HG03521 (cell line): ENCODE measurements around the gene KCNQ1OT1.

Experiments used
- ATAC-seq: cut with Tn5 transposase; IDR thresholded peaks from one replicate; pipeline ENCODE4 v1.9.1; 2021; ENCODE audit warnings: mild to moderate bottlenecking, moderate library complexity; ENCODE audit not compliant: unreplicated experiment

KCNQ1OT1 gene

GRCh38 chr11:2722955-2723354, 23.2 kb upstream of the KCNQ1OT1 start:
- no peak for ATAC-seq

GRCh38 chr11:2721210-2721916, 21.6 kb upstream of the KCNQ1OT1 start:
- ATAC-seq: no peak

DNA sequence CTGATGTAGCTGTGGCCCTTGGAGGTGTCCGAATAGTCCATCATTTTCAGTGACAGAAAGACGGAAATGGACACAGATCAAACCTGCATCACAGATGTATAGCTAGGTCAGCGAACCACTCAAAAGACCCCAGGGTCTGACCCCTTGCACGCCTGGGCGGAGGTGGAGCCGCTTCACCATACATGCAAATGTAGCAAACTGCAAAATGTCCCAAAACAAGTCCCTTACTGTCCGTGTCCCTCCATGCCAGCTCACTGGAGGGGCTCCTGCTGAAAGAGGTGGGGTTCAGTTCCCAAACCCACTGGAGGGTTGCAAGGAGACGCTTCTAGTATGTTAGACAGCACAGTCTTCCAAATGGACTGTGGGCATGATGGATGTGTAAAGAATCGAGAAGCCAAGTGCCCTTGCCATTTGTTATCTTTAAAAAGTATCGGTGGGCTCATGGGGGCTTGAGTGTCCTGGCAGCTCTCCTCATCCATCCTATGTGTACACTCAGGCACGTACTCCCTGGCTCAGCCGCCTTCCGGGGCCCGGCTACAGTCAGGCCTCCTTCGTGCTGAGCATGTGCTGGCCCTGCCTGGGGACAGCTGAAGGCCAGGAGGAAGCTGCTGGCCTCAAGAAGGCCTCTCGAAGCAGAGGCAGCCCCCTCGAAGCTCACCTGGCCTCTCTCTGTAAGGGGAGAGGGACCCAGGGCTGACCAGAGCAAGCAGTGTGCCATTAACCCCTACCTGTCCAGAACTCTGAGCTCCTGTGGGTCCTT, 20.2 kb upstream of the KCNQ1OT1 start:
- no peak for ATAC-seq

DNA sequence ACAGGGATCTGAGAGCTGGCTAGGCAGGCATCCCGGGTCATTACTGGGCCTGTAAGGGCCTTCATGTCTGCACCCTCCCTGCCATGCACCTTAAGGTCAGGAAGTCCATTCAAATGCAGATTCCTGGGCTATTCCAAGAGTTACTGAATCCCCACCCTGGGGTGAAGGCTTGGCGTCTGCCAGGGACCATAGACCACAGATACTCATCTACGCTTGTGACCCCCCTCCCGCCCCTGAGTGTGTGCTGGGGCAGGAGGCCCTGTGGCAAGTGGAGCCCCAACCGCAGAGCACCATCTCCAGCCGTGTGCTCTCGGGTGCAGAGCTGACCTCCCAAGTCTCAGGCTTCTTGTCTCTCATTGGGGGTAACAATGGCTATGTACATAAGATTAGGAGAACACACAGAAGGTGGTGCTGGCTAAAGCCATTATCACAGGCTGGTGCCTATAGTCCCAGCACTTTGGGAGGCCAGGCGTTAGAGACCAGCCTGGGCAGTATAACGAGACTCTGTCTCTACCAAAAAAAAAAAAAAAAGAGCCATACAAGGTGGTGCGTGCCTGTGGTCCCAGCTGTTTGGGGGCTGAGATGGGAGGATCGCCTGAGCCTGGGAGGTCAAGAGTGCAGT, 19.1 kb upstream of the KCNQ1OT1 start:
- ATAC-seq: no peak

GRCh38 chr11:2717561-2718325, 17.9 kb upstream of the KCNQ1OT1 start:
- no peak for ATAC-seq

DNA sequence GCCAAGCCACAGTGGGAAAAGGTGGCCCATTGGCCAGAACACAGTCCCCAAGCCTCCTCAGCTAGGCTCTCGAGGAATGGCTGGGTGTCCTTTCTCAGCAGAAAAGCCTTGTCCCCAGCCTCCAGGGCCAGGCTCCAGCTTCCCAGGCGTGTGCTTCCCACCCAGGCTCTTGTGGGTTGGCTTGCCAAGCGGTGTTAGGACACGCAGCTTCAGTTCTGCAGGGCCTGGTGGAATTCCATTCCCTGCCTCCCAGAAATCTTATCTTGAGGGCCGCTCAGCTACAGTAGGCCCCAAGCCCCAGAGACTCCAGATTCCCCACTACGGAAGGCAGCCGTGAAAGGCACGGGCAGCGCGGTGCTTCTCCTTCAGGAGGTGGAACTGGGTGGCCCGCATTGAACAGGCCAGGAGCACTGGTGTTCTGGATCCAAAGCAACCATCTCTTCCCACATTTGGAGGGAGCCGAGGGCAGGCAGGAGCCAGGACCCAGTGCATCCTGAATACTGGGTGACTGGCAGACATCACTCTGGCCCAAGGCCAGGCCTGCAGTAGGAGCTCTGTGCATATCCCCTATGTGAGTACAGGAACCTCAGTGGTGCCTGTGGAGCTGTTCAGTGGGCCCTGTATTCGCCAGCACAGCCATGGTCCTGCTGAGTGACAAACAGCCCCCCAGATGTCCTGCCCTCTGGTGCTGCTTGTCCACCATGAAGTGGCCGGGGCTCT, 16.7 kb upstream of the KCNQ1OT1 start:
- ATAC-seq: no peak

- no peak for ATAC-seq
Measured at GRCh38 chr11:2715716-2716350, 16.0 kb upstream of the KCNQ1OT1 start.

GRCh38 chr11:2714871-2715270, 15.1 kb upstream of the KCNQ1OT1 start:
- ATAC-seq: no peak

- no peak for ATAC-seq
Measured at GRCh38 chr11:2714463-2714800, 14.6 kb upstream of the KCNQ1OT1 start.

GRCh38 chr11:2713661-2714462, 14.1 kb upstream of the KCNQ1OT1 start:
- no peak for ATAC-seq

- ATAC-seq: no peak
Measured at GRCh38 chr11:2713094-2713493, 13.3 kb upstream of the KCNQ1OT1 start.

DNA sequence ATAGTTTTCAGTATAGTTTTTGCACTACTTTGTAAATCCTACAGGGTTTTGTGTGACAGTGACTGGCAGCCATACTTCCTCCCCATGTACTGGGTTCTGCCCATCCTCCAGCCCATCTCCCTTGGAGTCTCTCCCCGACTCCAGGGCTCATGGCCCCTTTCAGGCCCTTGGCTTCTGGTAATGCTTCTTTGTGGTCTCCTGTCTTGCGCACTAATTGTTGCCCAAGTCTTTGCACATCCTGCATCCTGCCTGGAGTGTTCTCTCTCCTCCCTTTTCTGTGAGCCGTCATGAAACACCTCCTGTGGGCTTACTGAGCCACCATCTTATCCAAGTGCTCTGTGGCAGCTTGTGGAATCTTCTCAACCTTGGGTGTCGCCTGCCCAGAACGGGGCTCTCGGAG, 11.4 kb upstream of the KCNQ1OT1 start:
- ATAC-seq: no peak

GRCh38 chr11:2709429-2709828, 9.6 kb upstream of the KCNQ1OT1 start:
- no peak for ATAC-seq

DNA sequence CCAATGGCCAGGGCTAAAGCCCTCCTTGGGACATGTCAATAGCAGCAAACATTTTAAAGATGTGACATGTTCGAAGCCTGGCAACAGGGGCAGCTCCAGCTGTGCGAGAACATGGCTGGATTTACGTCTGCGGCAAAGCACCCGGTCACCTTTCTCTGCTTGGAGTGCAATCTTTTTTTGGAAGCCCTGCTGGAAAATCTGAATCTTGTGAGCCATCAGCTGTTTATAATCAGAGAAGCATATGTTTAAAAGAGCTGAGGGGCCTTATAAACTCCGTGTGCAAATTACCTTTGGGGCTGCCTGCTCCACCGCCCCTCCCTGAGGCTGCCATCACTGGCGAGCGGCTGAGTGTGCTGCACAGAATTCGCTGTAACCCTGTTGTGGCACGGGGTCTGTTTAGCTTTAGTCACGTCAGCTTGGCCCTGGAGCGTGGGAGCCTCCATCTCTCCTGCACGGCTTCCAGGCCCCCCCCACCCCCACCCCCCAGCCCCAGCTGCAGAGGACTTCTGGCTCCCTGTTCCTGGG, 9.0 kb upstream of the KCNQ1OT1 start:
- ATAC-seq: no peak

- ATAC-seq: no peak
Measured at GRCh38 chr11:2708151-2708581, 8.4 kb upstream of the KCNQ1OT1 start.

- ATAC-seq: no peak
Measured at GRCh38 chr11:2707736-2708135, 7.9 kb upstream of the KCNQ1OT1 start.

DNA sequence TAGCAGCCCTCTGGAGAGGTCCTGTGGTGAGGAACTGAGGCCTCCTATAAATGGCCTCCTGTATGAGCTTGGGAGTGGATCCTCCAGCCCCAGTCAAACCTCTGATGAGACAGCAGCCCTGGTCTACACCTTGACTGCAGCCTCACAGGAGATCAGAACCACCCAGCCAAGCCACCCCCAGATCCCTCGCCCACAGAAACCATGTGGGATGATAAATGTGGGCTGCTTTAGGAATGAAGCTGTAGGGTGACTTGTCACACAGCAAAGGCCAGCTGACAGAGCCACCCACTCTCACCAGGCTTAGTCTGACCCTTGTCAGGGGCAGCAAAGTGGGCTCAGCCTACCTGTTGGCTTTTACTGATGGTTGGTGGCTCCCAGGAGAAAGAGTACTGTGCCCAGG, 6.5 kb upstream of the KCNQ1OT1 start:
- ATAC-seq: no peak

GRCh38 chr11:2704896-2705606, 5.3 kb upstream of the KCNQ1OT1 start:
- ATAC-seq: no peak

- ATAC-seq: no peak
Measured at GRCh38 chr11:2704356-2704755, 4.6 kb upstream of the KCNQ1OT1 start.
